Measurements from ENCODE around the gene KCNMA1.

DNA sequence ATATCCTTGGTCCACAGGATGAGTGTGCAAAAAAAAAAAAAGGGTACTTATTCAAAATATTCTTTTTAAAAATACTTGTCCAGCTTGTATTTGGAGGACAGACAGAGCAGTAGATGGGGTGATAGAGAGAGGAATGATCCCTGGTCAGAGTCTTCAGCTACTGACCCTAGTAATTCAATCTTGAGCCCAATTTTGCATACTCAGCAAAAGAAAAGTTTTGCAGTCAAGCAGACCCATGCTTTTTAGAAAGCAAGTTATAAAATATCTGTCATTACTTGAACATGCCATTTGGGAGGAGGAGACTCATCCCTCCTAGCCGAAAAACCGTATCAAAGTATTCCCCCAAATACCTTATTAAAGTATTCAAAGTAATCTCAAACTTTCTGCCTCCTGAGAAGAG, 585.0 kb downstream of the KCNMA1 start:
- TF ChIP-seq, protein P1, sequence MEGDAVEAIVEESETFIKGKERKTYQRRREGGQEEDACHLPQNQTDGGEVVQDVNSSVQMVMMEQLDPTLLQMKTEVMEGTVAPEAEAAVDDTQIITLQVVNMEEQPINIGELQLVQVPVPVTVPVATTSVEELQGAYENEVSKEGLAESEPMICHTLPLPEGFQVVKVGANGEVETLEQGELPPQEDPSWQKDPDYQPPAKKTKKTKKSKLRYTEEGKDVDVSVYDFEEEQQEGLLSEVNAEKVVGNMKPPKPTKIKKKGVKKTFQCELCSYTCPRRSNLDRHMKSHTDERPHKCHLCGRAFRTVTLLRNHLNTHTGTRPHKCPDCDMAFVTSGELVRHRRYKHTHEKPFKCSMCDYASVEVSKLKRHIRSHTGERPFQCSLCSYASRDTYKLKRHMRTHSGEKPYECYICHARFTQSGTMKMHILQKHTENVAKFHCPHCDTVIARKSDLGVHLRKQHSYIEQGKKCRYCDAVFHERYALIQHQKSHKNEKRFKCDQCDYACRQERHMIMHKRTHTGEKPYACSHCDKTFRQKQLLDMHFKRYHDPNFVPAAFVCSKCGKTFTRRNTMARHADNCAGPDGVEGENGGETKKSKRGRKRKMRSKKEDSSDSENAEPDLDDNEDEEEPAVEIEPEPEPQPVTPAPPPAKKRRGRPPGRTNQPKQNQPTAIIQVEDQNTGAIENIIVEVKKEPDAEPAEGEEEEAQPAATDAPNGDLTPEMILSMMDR (IDR thresholded peaks at IDR 0.05 in 2 of 3, conservative IDR thresholded peaks at IDR 0.05 in 1 of 3; ENCODE audit: borderline replicate concordance in 1 of 3, insufficient read depth in 1 of 3, low read depth in 2 of 3, low read length in 2 of 3) = no peak
- no peak for TF ChIP-seq RAD21 (IDR thresholded peaks at IDR 0.05; ENCODE audit: low read depth)
- no peak for TF ChIP-seq ZFX (IDR thresholded peaks at IDR 0.05)
- TF ChIP-seq POLR2A (IDR thresholded peaks at IDR 0.05; ENCODE audit: borderline replicate concordance, extremely low read depth, insufficient read depth, insufficient read length) = no peak
- no peak for TF ChIP-seq TCF7L2 (IDR thresholded peaks at IDR 0.05; ENCODE audit: borderline replicate concordance, extremely low read depth, insufficient read depth, insufficient read length)
- TF ChIP-seq, protein P2, sequence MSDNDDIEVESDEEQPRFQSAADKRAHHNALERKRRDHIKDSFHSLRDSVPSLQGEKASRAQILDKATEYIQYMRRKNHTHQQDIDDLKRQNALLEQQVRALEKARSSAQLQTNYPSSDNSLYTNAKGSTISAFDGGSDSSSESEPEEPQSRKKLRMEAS (IDR thresholded peaks at IDR 0.05) = no peak
- TF ChIP-seq, protein P3, sequence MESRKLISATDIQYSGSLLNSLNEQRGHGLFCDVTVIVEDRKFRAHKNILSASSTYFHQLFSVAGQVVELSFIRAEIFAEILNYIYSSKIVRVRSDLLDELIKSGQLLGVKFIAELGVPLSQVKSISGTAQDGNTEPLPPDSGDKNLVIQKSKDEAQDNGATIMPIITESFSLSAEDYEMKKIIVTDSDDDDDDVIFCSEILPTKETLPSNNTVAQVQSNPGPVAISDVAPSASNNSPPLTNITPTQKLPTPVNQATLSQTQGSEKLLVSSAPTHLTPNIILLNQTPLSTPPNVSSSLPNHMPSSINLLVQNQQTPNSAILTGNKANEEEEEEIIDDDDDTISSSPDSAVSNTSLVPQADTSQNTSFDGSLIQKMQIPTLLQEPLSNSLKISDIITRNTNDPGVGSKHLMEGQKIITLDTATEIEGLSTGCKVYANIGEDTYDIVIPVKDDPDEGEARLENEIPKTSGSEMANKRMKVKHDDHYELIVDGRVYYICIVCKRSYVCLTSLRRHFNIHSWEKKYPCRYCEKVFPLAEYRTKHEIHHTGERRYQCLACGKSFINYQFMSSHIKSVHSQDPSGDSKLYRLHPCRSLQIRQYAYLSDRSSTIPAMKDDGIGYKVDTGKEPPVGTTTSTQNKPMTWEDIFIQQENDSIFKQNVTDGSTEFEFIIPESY (IDR thresholded peaks at IDR 0.05; ENCODE audit: extremely low read depth, insufficient replicate concordance, low read length) = no peak
- no peak for TF ChIP-seq POLR2AphosphoS5 (IDR thresholded peaks at IDR 0.05; ENCODE audit: low read depth, low read length)
- no peak for TF ChIP-seq CEBPB (IDR thresholded peaks at IDR 0.05; ENCODE audit: low read depth)
- TF ChIP-seq FOSL1 (IDR thresholded peaks at IDR 0.05; ENCODE audit: low read depth) = no peak
- no peak for TF ChIP-seq SP1 (IDR thresholded peaks at IDR 0.05; ENCODE audit: low read depth)
- no peak for TF ChIP-seq EZH2phosphoT487 (IDR thresholded peaks at IDR 0.05; ENCODE audit: borderline replicate concordance)

Data from HCT116 (cell line).